Ascending aorta (tissue), 2 donors: ENCODE data around the gene AP1M2. TPM values are rescaled to one million over a fixed set of nuclear protein-coding genes. Genes with fewer than 3 reads are reported as not detected.

Experiments
- DNase-seq, 2 donors: peaks; one replicate each; pipeline ENCODE4 v3.0.0-alpha.2; 2019; ENCODE audit warnings: low spot score in 2 of 2
- H3K27ac ChIP-seq, 2 donors: fragments of 200-600 bp; sonication (generic); one replicate each; pipeline ENCODE4 v1.5.1; 2016 to 2017; ENCODE audit warnings: mild to moderate bottlenecking in 1 of 2
- H3K27me3 ChIP-seq: fragments of 200-600 bp; sonication (generic); one replicate; pipeline ENCODE4 v1.5.1; 2017
- H3K36me3 ChIP-seq, 2 donors: fragments of 200-600 bp; sonication (generic); one replicate each; pipeline ENCODE4 v1.5.1; 2016
- H3K4me1 ChIP-seq, 2 donors: fragments of 200-600 bp; sonication (generic); one replicate each; pipeline ENCODE4 v1.5.1; 2016 to 2017; ENCODE audit warnings: mild to moderate bottlenecking in 1 of 2
- H3K4me3 ChIP-seq, 2 donors: fragments of 200-600 bp; sonication (generic); one replicate each; pipeline ENCODE4 v1.5.1; 2016 to 2017; ENCODE audit warnings: mild to moderate bottlenecking in 1 of 2
- H3K9me3 ChIP-seq, 2 donors: fragments of 200-600 bp; sonication (generic); one replicate each; pipeline ENCODE4 v1.5.1; 2016
- intact Hi-C: fragments of 100-400 bp; cut with DNase I; formaldehyde crosslinking; loops from one replicate; pipeline ENCODE4 v1.15.1; 2023
- total RNA-seq: library from RNA; depleted of rRNA; stranded (reverse); fragments of >200 nt; gene quantifications from one replicate; pipeline ENCODE4 v1.1.0, GENCODE V29; 2016
- TF ChIP-seq, protein P1 (sequence below), 3 experiments: fragments of 200-600 bp in 2 of 3; fragments of 450-650 bp in 1 of 3; sonication (generic) in 2 of 3; IDR thresholded peaks; one replicate each; pipeline ENCODE4 v1.5.1; 2016 to 2019; ENCODE audit warnings: antibody characterized with exemption in 3 of 3, mild to moderate bottlenecking in 1 of 3, moderate library complexity in 1 of 3

Gene AP1M2
- not detected for total RNA-seq

DNA sequence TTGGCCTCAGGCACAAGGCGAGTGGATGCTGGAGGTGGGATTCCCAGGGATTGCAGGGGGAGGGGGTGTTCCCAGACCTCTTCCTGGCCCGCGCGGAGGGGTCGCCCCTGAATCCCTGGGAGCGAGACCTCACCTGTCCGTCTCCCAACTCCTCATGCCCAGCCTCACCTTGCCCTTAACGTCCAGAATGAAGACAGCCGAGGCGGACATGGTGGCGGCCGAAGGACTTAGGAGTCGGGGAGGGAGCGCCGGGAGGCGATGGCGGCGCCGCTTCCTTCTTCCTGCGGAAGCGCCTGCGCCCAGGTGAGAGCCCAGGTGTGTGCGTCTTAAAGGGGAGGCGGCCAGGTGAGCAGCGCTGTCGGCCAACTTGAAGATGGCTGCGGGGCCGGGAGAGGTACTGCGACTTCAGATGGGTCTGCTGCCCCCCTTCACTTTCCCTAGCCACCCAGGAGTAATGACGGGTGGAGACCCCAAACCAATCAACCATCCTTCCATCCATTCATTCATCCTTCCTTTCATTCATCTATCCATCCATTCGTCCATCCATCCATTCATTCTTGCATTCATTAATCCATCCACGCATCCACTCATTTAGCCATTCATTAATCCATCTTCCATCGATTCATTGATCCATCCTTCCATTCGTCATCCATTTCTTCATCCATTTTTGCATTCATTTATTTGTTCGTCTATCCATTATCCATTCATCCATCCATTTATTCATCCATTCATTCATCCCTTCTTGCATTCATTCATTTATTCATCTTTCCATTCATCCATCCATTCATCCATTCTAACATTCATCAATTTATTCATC lies at the start of gene AP1M2:
AP1M2 (minus strand) TSS at position 291 of the 817 bp plus-strand sequence; CDS start at position 210, 81 bp downstream.
- no peak within 1 kb of the TSS for H3K27ac ChIP-seq
- no peaks in the 10 kb centered on the region for H3K36me3 ChIP-seq
- no peaks in the 10 kb centered on the region for H3K4me1 ChIP-seq
- no peaks in the 10 kb centered on the region for H3K27me3 ChIP-seq
- H3K4me3 ChIP-seq = no peak within 1 kb of the TSS
- TF ChIP-seq, protein P1, sequence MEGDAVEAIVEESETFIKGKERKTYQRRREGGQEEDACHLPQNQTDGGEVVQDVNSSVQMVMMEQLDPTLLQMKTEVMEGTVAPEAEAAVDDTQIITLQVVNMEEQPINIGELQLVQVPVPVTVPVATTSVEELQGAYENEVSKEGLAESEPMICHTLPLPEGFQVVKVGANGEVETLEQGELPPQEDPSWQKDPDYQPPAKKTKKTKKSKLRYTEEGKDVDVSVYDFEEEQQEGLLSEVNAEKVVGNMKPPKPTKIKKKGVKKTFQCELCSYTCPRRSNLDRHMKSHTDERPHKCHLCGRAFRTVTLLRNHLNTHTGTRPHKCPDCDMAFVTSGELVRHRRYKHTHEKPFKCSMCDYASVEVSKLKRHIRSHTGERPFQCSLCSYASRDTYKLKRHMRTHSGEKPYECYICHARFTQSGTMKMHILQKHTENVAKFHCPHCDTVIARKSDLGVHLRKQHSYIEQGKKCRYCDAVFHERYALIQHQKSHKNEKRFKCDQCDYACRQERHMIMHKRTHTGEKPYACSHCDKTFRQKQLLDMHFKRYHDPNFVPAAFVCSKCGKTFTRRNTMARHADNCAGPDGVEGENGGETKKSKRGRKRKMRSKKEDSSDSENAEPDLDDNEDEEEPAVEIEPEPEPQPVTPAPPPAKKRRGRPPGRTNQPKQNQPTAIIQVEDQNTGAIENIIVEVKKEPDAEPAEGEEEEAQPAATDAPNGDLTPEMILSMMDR (IDR thresholded peaks at IDR 0.05) = no peak
- intact Hi-C loops = no loop called here
- no peaks in the 10 kb centered on the region for H3K9me3 ChIP-seq
- no peak for DNase-seq

GRCh38 chr19:10636304-10636972 lies 49.3 kb upstream of the AP1M2 start:
- intact Hi-C loops = no loop called here
- peaks cover 81 to 89% of the 10 kb centered on the region in 2 donors for H3K36me3 ChIP-seq
- TF ChIP-seq, protein P1 (IDR thresholded peaks at IDR 0.05) = no peak
- H3K27ac ChIP-seq = no peak overlapping the region
- H3K9me3 ChIP-seq = no peaks in the 10 kb centered on the region
- H3K4me1 ChIP-seq = no peaks in the 10 kb centered on the region
- DNase-seq = no peak
- H3K27me3 ChIP-seq = no peaks in the 10 kb centered on the region
- H3K4me3 ChIP-seq = no peak overlapping the region

- intact Hi-C loops = no loop called here
- Histone ChIP-seq H3K4me3 (no peak overlapping the region), H3K9me3 (no peaks in the 10 kb centered on the region), H3K4me1 (no peaks in the 10 kb centered on the region), H3K27ac (no peak overlapping the region), H3K27me3 (no peaks in the 10 kb centered on the region), H3K36me3 (peaks cover 79 to 87% of the 10 kb centered on the region in 2 donors)
- TF ChIP-seq, protein P1 (IDR thresholded peaks at IDR 0.05) = no peak
- DNase-seq = no peak
These were observed 47.9 kb upstream of the AP1M2 start for GRCh38 chr19:10634963-10635362.

DNA sequence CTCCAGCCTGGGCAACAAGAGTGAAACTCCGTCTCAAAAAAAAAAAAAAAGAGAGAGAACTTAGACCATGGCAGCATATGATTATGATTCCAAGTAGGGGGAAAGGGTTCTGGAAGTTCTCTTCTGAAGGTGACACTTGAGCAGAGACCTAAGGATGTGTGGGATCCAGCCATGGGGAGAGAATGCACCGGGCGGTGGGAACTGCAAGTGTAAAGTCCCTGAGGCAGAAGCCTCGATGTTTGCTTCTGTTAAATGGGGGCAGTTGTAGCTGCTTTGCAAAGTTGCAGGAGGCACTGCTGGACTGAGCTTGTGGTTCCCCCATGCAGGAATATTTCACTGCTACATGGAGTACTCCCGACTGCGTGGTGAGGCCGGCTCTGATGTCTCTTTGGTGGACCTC lies 47.3 kb upstream of the AP1M2 start:
- Histone ChIP-seq H3K4me1 (no peaks in the 10 kb centered on the region), H3K4me3 (no peak overlapping the region), H3K27ac (no peak overlapping the region), H3K9me3 (no peaks in the 10 kb centered on the region), H3K36me3 (peaks cover 81 to 88% of the 10 kb centered on the region in 2 donors), H3K27me3 (no peaks in the 10 kb centered on the region)
- TF ChIP-seq, protein P1 (IDR thresholded peaks at IDR 0.05) = no peak
- intact Hi-C loops = no loop called here
- no peak for DNase-seq

GRCh38 chr19:10631874-10632273 lies 44.8 kb upstream of the AP1M2 start:
- TF ChIP-seq, protein P1 (IDR thresholded peaks at IDR 0.05) = no peak
- H3K4me1 ChIP-seq = no peaks in the 10 kb centered on the region
- no peak overlapping the region for H3K4me3 ChIP-seq
- intact Hi-C loops = no loop called here
- no peak for DNase-seq
- H3K36me3 ChIP-seq = peaks cover 72 to 80% of the 10 kb centered on the region in 2 donors
- H3K27ac ChIP-seq = no peak overlapping the region
- no peaks in the 10 kb centered on the region for H3K27me3 ChIP-seq
- no peaks in the 10 kb centered on the region for H3K9me3 ChIP-seq
